HG03439 (cell line): ENCODE measurements around the gene ADAMTS7.
"Not testable (repeated sequence)": the region's sequence is repeated elsewhere in the genome, so short reads cannot be mapped to it uniquely, and the experiment has no call there.

Source experiments
- ATAC-seq: cut with Tn5 transposase; IDR thresholded peaks from one replicate; pipeline ENCODE4 v1.9.1; 2021; ENCODE audit warnings: mild to moderate bottlenecking, moderate library complexity; ENCODE audit not compliant: unreplicated experiment

ADAMTS7 gene

DNA sequence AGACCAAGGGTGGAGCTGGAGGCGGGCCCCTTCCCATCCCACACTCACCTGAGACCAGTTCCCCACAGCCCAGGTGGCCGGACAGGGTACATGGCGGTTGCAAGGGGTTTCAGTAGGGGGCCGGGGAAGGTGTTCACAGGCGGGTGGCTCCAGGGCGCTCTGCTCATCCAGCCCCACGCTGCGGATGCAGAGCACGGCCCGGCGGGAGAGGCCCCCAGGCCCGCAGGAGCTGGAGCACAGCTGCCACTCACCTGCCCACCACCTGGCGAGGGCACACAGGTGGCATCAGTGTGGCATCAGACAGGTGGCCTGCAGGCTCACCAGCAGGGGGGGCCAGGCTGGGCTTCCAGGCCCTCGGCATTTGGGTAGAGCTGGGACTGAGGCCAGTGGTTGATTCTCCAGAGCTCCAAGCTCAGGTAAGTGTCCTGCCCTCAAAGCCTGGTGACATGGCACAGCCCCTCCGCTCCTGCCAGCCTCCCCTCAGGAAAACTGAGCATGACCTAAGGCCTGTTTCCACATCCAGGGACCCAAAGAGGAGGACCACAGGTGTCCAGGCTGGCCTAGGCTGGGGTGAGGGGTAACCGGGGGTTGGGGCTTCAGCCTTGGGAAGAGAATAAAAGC lies 43.8 kb downstream of the ADAMTS7 start:
- ATAC-seq, result no peak

DNA sequence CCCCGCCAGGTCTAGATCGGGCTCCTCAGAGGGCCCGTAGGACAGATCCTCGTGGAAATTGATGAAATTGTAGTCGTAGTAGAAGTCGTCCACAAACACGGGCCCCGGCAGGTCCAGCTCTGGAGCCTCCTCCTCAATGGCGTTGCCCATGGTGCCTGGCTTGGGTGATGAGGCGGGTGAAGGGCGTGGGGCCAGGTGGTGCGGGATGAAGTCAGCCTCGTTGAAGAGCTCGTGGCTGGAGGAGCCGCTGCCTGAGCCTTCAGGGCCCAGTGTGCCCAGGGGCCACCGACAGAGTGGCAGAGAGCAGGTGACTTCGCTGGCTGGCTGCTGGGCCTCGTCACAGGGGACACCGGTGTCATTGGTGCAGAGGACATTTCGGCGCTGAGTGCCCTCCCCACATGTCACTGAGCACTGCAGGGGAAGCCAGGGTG lies 44.6 kb downstream of the ADAMTS7 start:
- ATAC-seq, result not testable (repeated sequence)

GRCh38 chr15:78766041-78766440 lies 45.2 kb downstream of the ADAMTS7 start:
- no peak for ATAC-seq

GRCh38 chr15:78765154-78765860 lies 46.0 kb downstream of the ADAMTS7 start:
- not testable (repeated sequence) for ATAC-seq

DNA sequence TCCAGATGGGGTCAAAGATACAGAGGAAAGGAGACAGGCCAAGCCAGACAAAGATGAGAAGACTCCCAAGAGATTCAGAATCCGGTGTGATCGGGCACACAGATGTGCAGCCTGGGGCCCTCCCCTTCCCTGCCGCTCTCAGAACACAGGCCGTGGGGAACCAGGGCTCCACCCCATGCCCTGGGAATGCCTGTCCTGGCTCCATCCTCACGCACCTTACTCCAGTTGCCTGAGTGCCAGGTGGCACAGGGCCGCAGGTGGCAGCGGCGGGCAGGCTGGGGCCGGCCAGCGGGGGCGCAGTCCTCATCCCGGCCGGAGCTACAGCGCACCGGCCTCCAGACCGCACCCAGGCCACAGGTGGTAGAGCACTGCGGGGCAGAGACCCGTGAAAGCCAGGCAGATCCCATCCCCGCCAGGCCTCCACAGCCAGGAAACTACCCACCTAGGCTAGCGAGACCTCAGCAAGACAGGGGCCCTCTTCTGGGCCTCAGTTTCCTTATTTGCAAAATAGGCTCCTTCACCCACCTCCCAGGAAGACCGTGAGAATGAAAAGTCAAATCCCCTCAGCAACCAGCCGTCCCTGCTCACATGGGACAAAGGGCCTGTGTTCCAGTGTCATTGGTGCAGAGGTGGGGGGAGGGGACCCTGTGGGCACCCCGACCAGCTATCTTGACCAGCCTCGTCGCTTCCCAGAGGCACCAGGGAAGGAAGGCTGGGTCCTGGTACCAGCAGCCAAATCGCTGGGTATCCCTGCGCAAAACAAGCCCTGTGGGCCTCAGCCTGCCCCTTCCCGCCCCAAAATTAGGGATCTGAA lies 46.7 kb downstream of the ADAMTS7 start:
- not testable (repeated sequence) for ATAC-seq

DNA sequence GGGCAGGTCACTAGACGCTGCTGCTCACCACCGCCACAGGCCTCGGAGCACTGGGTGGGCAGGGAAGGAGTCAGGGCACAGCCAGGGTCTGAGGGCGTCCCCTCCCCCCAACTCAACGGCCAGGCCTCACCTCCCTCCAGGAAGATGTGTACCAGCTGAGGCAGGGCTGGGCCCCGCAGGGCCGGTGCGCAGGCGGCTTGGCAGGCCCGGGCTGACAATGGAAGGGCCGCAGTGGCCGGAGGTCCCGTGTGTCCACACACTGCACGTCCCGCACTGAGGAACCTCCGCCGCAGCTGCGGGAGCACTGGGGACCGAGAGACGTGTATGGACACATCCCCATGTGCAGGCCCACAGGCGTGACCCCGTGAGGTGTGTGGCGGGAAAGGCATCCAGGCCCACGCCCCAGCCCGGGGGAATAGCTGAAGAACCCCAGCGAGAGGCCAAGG lies 47.4 kb downstream of the ADAMTS7 start:
- no peak for ATAC-seq

- ATAC-seq, result no peak
These were observed 48.1 kb downstream of the ADAMTS7 start for GRCh38 chr15:78762985-78763795.

DNA sequence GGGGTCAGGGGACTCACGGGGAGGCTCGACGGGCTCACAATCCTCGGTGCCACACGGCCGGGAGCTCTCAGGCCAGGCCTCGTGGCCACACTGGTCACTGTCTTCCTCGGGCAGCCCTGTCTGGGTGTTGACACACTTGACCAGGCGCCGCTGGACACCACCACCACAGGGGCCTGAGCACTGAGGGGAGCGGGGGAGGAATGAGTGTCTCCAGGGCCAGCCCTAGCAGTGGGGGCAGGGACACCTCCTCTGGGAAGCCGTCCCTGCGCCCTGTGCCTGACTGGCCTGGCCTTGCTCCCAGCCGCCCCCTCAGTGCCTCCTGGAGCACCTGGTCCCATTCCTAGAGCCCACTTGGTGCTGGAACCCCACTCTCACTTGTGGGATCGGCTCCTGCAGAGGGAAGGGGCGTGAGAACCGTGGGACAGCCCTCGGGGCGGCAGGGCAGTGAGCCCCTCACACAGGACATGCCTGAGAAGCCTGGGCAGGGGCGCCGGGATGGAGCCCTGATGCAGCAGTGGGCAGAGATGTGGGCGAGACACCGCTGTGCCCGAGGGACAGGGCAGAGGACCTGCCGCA lies 48.8 kb downstream of the ADAMTS7 start:
- not testable (repeated sequence) for ATAC-seq

DNA sequence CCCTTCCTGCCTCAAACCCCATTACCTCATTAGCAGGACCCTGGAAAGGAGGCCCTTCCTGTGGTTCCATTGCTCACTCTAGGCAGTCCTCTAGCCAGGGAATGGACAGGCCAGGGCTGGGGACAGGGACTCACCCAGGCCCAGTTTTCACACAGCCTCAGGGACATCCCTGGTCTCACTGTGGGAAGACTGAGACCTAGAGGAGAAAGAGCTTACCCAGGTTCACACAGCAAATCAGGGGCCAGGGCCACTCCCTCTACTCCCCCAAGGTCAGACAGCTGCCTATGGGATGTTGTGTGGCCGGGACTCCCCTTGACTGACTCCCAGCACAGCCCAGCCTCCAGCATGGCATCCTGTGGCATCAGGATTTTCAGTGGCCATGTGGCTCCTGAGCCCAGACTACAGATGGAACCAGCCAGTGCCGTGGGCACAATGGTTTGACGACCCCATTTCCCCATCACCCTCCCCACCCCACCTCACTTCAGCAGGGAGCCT lies 49.3 kb downstream of the ADAMTS7 start:
- no peak for ATAC-seq

DNA sequence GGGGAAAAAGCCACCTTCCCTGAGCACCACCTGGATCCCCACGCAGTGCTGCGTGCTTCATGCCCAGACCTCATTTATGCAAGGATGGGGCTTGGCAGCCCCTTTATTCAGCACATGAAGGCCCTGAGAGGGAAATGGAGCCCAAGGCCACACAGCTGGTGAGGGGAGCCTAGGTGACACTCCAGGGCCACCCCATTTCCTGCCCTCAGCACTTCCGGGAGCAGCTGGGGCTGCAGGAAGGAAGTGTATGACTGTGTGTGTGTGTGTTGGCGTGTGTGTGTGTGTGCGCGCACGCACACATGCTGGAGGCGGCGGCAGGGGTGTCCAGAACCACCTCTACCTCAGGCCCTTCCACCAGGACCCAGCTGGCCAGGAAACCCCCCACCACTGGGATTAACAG lies 49.8 kb downstream of the ADAMTS7 start:
- peak; percentile 28 for ATAC-seq

- ATAC-seq, result no peak
These were observed 50.2 kb downstream of the ADAMTS7 start for GRCh38 chr15:78761020-78761419.

DNA sequence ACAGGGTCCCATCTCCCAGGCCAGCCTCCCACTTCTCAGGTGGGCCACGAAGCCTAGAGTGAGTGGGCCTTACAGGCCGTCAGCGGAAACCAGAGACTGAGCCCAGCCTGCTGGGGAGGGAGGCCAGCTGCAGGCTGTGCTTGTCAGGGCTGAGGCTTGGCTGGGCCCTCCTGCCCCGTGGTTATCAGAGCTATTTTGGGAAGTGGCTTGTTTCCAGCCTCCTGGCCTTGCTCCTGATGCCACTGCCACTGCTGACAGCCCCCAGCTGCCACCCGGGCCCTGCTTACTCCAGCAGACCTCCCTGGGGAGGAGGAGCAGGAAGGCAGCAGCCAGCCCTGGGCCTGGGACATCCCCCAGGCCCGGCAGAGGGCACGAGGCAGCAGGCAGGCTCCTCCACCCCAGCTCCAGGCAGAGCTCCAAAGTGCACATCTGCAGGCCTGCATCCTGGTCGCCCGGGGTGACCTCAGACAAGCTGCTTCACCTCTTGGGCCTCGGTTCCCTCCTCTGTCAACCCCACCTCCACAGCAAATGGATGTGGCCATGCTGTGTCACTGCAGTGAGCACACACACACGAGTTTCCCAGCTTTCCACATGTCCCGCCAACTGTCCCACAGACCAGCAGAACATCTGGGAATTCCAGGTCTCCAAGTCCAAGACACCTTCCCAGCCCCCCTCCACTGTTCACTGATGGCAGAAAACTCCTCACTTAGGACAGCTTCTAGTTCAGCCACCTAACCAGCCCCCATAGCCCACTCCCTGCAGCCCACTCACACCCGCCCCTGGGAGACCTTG lies 51.0 kb downstream of the ADAMTS7 start:
- ATAC-seq, result not testable (repeated sequence)

DNA sequence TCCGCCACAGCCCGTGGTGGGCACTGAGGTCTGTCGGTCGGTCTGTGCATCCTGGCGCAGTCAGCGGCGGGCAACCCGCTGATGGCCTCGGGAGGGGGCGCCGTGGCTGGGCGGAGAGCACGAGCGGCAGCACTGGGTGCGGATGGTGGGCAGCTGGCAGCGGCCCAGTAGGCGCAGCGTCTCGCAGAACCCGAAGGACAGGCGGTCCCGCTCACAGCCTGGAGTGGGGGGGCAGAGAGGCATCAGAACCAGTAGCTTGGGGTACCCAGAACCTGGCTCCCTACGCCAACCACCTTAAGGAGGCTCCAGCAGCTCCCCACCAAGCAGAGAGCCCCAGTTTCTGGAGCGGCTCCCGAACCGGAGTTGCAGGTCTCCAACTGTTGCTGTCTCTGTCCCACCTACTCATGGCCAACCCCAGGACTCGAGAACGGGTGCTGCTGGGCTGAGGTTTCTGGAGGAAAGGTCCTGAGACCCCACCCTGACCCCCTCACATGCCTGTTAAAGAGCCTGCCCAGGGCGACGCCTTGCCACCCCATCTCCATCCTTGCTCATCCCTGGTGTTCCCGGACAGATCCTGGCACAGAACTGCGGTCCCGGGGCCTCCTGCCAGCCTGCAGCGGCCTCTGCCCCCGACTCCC lies 51.8 kb downstream of the ADAMTS7 start:
- ATAC-seq, result not testable (repeated sequence)

- ATAC-seq, result not testable (repeated sequence)
These were observed 52.6 kb downstream of the ADAMTS7 start for GRCh38 chr15:78758486-78759200.

- ATAC-seq, result not testable (repeated sequence)
These were observed 53.2 kb downstream of the ADAMTS7 start for GRCh38 chr15:78758084-78758483.

GRCh38 chr15:78757636-78757905 lies 53.7 kb downstream of the ADAMTS7 start:
- no peak for ATAC-seq

GRCh38 chr15:78756781-78757635 lies 54.3 kb downstream of the ADAMTS7 start:
- ATAC-seq, result peak; percentile 57
